NB4 (cell line): ENCODE results near the gene PGR.

Source experiments
- DNase-seq: peaks from one replicate; pipeline ENCODE4 v3.0.0; 2010; ENCODE audit warnings: low read depth
- H3K4me3 ChIP-seq: one replicate; pipeline ENCODE4 v1.5.1; 2011; ENCODE audit warnings: mild to moderate bottlenecking, low read depth, low read length, moderate library complexity
- MYC ChIP-seq: IDR thresholded peaks from 2 replicates; pipeline ENCODE4 v1.6.1; 2011; ENCODE audit warnings: low read depth, low read length
- POLR2A ChIP-seq: IDR thresholded peaks from 2 replicates; pipeline ENCODE4 v1.6.1; 2011; ENCODE audit warnings: mild to moderate bottlenecking; ENCODE audit not compliant: insufficient read length; ENCODE audit errors: extremely low read depth
- TF ChIP-seq, protein P1 (sequence below): IDR thresholded peaks from 2 replicates; pipeline ENCODE4 v1.6.1; 2011; ENCODE audit warnings: low read depth, low read length
- TF ChIP-seq, protein P2 (sequence below): IDR thresholded peaks from one replicate; pipeline ENCODE4 v1.5.1; 2012; ENCODE audit warnings: low read depth, low read length

The PGR gene

GRCh38 chr11:101091781-101092180 is 37.8 kb downstream of the PGR start:
- no peak for DNase-seq
- TF ChIP-seq, protein P1, sequence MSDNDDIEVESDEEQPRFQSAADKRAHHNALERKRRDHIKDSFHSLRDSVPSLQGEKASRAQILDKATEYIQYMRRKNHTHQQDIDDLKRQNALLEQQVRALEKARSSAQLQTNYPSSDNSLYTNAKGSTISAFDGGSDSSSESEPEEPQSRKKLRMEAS, result no peak
- TF ChIP-seq MYC (no peak), POLR2A (no peak)
- TF ChIP-seq, protein P2, sequence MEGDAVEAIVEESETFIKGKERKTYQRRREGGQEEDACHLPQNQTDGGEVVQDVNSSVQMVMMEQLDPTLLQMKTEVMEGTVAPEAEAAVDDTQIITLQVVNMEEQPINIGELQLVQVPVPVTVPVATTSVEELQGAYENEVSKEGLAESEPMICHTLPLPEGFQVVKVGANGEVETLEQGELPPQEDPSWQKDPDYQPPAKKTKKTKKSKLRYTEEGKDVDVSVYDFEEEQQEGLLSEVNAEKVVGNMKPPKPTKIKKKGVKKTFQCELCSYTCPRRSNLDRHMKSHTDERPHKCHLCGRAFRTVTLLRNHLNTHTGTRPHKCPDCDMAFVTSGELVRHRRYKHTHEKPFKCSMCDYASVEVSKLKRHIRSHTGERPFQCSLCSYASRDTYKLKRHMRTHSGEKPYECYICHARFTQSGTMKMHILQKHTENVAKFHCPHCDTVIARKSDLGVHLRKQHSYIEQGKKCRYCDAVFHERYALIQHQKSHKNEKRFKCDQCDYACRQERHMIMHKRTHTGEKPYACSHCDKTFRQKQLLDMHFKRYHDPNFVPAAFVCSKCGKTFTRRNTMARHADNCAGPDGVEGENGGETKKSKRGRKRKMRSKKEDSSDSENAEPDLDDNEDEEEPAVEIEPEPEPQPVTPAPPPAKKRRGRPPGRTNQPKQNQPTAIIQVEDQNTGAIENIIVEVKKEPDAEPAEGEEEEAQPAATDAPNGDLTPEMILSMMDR, result no peak
- no peak overlapping the region for H3K4me3 ChIP-seq

DNA sequence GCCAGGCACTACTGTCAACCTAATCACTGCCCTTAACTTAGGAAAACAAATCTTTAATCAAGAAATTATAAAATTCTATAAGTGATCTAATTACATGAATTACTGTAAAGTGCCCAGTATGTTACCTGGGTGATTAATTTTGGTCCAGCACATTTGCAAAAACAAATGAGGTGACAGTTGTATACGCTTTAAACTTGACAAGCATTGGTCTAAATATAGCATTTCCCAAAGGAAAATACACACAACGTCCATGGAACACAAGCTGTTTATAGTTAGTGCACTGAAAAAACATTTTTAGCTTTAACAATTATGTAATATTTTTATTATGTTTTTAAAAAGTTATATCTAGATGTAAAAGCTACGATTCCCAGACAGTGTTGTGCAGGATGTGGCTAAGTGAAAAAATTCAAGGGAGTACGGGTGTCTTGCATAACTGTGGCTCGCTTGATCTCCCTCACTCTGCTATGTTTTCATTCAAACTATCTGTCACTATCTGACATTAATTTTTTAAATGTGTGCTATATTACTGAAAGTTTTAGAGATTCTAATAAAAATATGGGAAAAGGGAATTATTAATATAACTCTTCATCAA is 38.8 kb downstream of the PGR start:
- TF ChIP-seq, protein P2, result no peak
- TF ChIP-seq, protein P1, result no peak
- TF ChIP-seq MYC, result no peak
- TF ChIP-seq POLR2A, result no peak
- no peak overlapping the region for H3K4me3 ChIP-seq
- no peak for DNase-seq

DNA sequence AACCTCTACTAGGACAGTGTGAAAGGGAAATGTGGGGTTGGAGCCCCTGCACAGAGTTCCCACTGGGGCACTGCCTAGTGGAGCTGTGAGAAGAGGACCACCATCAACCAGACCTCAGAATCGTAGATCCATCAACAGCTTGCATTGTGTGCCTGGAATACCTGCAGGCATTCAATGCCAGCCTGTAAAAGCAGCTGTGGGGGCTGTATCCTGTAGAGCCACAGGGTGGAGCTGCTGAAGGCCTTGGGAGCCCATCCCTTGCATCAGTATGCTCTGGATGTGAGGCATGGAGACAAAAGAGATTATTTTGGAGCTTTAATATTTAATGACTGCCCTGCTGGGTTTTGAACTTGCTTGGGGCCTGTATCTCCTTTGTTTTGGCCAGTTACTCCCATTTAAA is 46.3 kb downstream of the PGR start:
- DNase-seq, result no peak
- H3K4me3 ChIP-seq, result no peak overlapping the region
- TF ChIP-seq MYC, result no peak
- TF ChIP-seq POLR2A, result no peak
- TF ChIP-seq, protein P2, result no peak
- TF ChIP-seq, protein P1, result no peak

DNA sequence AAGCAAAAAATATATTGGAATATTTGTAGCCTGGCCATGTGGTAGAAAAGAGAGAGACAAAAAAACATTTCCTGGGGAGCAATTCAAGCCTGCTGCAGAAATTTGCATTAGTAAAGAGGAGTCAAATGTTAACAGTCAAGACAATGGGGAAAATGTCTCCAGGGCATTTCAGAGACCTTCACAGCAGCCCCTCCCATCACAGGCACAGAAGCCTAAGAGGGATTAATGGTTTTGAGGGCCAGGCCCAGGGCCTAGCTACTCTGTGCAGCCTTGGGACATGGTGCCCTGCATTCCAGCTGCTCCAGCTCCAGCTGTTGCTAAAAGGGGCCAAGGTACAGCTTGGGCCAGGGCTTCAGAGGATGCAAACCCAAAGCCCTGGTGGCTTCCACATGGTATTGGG is 46.8 kb downstream of the PGR start:
- TF ChIP-seq POLR2A, result no peak
- TF ChIP-seq, protein P1, result no peak
- TF ChIP-seq, protein P2, result no peak
- no peak for TF ChIP-seq MYC
- no peak overlapping the region for H3K4me3 ChIP-seq
- no peak for DNase-seq

GRCh38 chr11:101063706-101064105 is 65.9 kb downstream of the PGR start:
- TF ChIP-seq, protein P1, result no peak
- TF ChIP-seq, protein P2, result no peak
- TF ChIP-seq POLR2A (no peak), MYC (no peak)
- no peak overlapping the region for H3K4me3 ChIP-seq
- DNase-seq, result no peak

DNA sequence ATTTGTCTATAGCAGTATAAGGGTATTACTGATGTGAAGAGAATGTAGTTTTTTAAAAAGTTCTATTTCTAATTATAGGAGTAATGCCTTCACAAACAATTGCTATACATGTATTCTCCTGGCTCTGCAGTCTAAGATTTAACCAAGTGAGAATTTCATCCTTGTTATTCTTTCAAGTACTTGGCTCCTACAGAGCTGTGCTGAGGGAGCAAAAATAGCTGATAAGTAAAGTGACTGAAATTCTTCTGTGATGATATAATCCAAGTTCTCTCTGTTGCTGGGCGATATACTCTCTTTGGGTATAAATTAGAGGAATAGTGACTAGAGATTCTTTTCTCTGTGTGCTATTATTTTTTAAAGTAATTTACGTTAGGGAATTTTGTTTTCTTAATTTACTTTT is 68.0 kb downstream of the PGR start:
- no peak for DNase-seq
- no peak overlapping the region for H3K4me3 ChIP-seq
- TF ChIP-seq, protein P2, result no peak
- TF ChIP-seq POLR2A (no peak), MYC (no peak)
- TF ChIP-seq, protein P1, result no peak
